Liver (tissue), 9 donors: ENCODE measurements around the gene GPN3. TPM values are rescaled to one million over a fixed set of nuclear protein-coding genes. Genes with fewer than 3 reads are reported as not detected.
"Not testable (repeated sequence)": the region's sequence is repeated elsewhere in the genome, so short reads cannot be mapped to it uniquely, and the experiment has no call there.

ENCODE experiments used
- DNase-seq: peaks from one replicate; pipeline ENCODE4 v3.0.0-alpha.2; 2017; ENCODE audit warnings: low spot score
- H3K27ac ChIP-seq, 2 donors: one replicate each; pipeline ENCODE4 v1.7.0; 2013; ENCODE audit warnings: inconsistent platforms in 2 of 2, low read length in 2 of 2, control low read depth in 1 of 2, low read depth in 1 of 2, mild to moderate bottlenecking in 1 of 2
- H3K27me3 ChIP-seq, 4 donors: one replicate each; pipeline versions ENCODE4 v1.6.1 to v1.7.0; 2013; ENCODE audit warnings: low read length in 3 of 4, inconsistent platforms in 1 of 4, mild to moderate bottlenecking in 1 of 4, moderate library complexity in 1 of 4; ENCODE audit not compliant: control insufficient read depth in 4 of 4, insufficient read depth in 4 of 4
- H3K36me3 ChIP-seq, 4 donors: one replicate each; pipeline versions ENCODE4 v1.6.1 to v1.7.0; 2013; ENCODE audit warnings: low read length in 3 of 4, mild to moderate bottlenecking in 3 of 4, low read depth in 1 of 4, moderate library complexity in 1 of 4; ENCODE audit not compliant: control insufficient read depth in 4 of 4, insufficient read depth in 3 of 4
- H3K4me1 ChIP-seq, 4 donors: one replicate each; pipeline versions ENCODE4 v1.6.1 to v1.7.0; 2013; ENCODE audit warnings: low read length in 3 of 4, mild to moderate bottlenecking in 3 of 4, moderate library complexity in 1 of 4; ENCODE audit not compliant: control insufficient read depth in 4 of 4, insufficient read depth in 4 of 4
- H3K4me3 ChIP-seq, 3 donors: one replicate each; pipeline versions ENCODE4 v1.6.1 to v1.7.0; 2013; ENCODE audit warnings: low read length in 3 of 3, control low read depth in 1 of 3, low read depth in 1 of 3, mild to moderate bottlenecking in 1 of 3
- H3K9ac ChIP-seq, 2 donors: one replicate each; pipeline ENCODE4 v1.7.0; 2013; ENCODE audit warnings: low read length in 2 of 2, mild to moderate bottlenecking in 2 of 2, moderate library complexity in 2 of 2, control low read depth in 1 of 2, low read depth in 1 of 2
- H3K9me3 ChIP-seq, 4 donors: one replicate each; pipeline versions ENCODE4 v1.6.1 to v1.7.0; 2013; ENCODE audit warnings: low read length in 3 of 4; ENCODE audit not compliant: control insufficient read depth in 4 of 4
- EGR1 ChIP-seq, 2 donors: IDR thresholded peaks; 2 replicates each; pipeline ENCODE4 v1.6.1; 2016 to 2018; ENCODE audit warnings: antibody characterized with exemption in 2 of 2, low read depth in 2 of 2
- FOXA2 ChIP-seq: IDR thresholded peaks from 2 replicates; pipeline ENCODE4 v1.6.1; 2016; ENCODE audit warnings: antibody characterized with exemption
- GABPA ChIP-seq, 2 donors: IDR thresholded peaks in 1 of 2; conservative IDR thresholded peaks in 1 of 2; 2 replicates each; pipeline ENCODE4 v1.6.1; 2016; ENCODE audit warnings: antibody characterized with exemption in 2 of 2, mild to moderate bottlenecking in 1 of 2, moderate library complexity in 1 of 2
- HNF4A ChIP-seq, 2 donors: conservative IDR thresholded peaks; 2 replicates each; pipeline ENCODE4 v1.6.1; 2016; ENCODE audit warnings: antibody characterized with exemption in 2 of 2, mild to moderate bottlenecking in 2 of 2
- HNF4G ChIP-seq: IDR thresholded peaks from 2 replicates; pipeline ENCODE4 v1.6.1; 2016; ENCODE audit warnings: antibody characterized with exemption
- JUND ChIP-seq, 2 donors: IDR thresholded peaks; 2 replicates each; pipeline ENCODE4 v1.6.1; 2016; ENCODE audit warnings: antibody characterized with exemption in 2 of 2
- MAX ChIP-seq: IDR thresholded peaks from 2 replicates; pipeline ENCODE4 v1.6.1; 2016; ENCODE audit warnings: antibody characterized with exemption
- RAD21 ChIP-seq, 2 donors: IDR thresholded peaks; 2 replicates each; pipeline ENCODE4 v1.6.1; 2016; ENCODE audit warnings: antibody characterized with exemption in 2 of 2, mild to moderate bottlenecking in 2 of 2
- REST ChIP-seq: IDR thresholded peaks from 2 replicates; pipeline ENCODE4 v1.6.1; 2016; ENCODE audit warnings: antibody characterized with exemption, mild to moderate bottlenecking
- RXRA ChIP-seq, 2 donors: IDR thresholded peaks; 2 replicates each; pipeline ENCODE4 v1.6.1; 2017 to 2018; ENCODE audit warnings: antibody characterized with exemption in 2 of 2, mild to moderate bottlenecking in 1 of 2
- SP1 ChIP-seq: IDR thresholded peaks from 2 replicates; pipeline ENCODE4 v1.6.1; 2018; ENCODE audit warnings: antibody characterized with exemption, mild to moderate bottlenecking
- YY1 ChIP-seq: IDR thresholded peaks from 2 replicates; pipeline ENCODE4 v1.6.1; 2016; ENCODE audit warnings: antibody characterized with exemption, mild to moderate bottlenecking
- WGBS: extraction: QIAGEN DNeasy Blood & Tissue Kit; methylation state at CpG from one replicate; pipeline ENCODE4 v1.1.7; 2013; 5-methylcytosine and 5-hydroxymethylcytosine counted together
- polyA plus RNA-seq, 2 donors: library from polyadenylated mRNA; stranded (reverse) in 1 of 2; unstranded in 1 of 2; fragments of 200-250 nt in 1 of 2; fragments of >200 nt in 1 of 2; fragmentation: Nextera tagmentation in 1 of 2; extraction: Ambion mirVana in 1 of 2; gene quantifications; one replicate each; pipeline versions ENCODE4 v1.2.1 to v1.2.3, GENCODE V29; 2013 to 2015
- total RNA-seq, 2 donors: library from RNA; depleted of rRNA; stranded (reverse); fragments of >200 nt; gene quantifications; one replicate each; pipeline ENCODE4 v1.2.3, GENCODE V29; 2014
- donor health status: healthy.
- donor health status: healthy.
- donor health status: healthy.
- donor health status: healthy.
- donor health status: healthy.

The GPN3 gene
- total and polyA plus RNA-seq, 4 donors = 13.4 to 47.2 (median 18.7) TPM

GRCh38 chr12:110466791-110467190 lies 1.3 kb downstream of the GPN3 start:
- H3K4me1 ChIP-seq = peaks cover 0 to 27% (median 21%) of the 10 kb centered on the region in 4 donors
- no peaks in the 10 kb centered on the region for H3K27me3 ChIP-seq
- TF ChIP-seq YY1 (no peak), HNF4G (no peak), RAD21 (IDR thresholded peaks at IDR 0.05) (no peak), JUND (IDR thresholded peaks at IDR 0.05) (no peak), MAX (no peak), FOXA2 (no peak), EGR1 (IDR thresholded peaks at IDR 0.05; ENCODE audit: low read depth in 2 of 2) (no peak), REST (no peak), SP1 (no peak), GABPA (IDR thresholded peaks at IDR 0.05 in 1 of 2, conservative IDR thresholded peaks at IDR 0.05 in 1 of 2) (no peak)
- no peak for DNase-seq
- no peak overlapping the region for H3K4me3 ChIP-seq
- WGBS = 68% methylated on average over 5 of the region's 5 CpGs
- H3K9me3 ChIP-seq = no peaks in the 10 kb centered on the region
- peaks cover 0 to 9% (median 6%) of the 10 kb centered on the region in 4 donors for H3K36me3 ChIP-seq
- H3K27ac ChIP-seq = no peak overlapping the region
- no peak overlapping the region for H3K9ac ChIP-seq

- H3K27me3 ChIP-seq, DNase-seq, H3K4me3 ChIP-seq, H3K9ac ChIP-seq, H3K9me3 ChIP-seq, H3K36me3 ChIP-seq, H3K27ac ChIP-seq: not testable (repeated sequence)
- H3K4me1 ChIP-seq = peaks cover 0 to 27% (median 21%) of the 10 kb centered on the region in 4 donors
- WGBS = 92% methylated on average over 11 of the region's 11 CpGs
Measured at GRCh38 chr12:110465765-110466164, 2.3 kb downstream of the GPN3 start.

GRCh38 chr12:110465024-110465423 lies 3.0 kb downstream of the GPN3 start:
- DNase-seq = no peak
- WGBS = 93% methylated on average over 2 of the region's 2 CpGs
- Histone ChIP-seq H3K9me3 (no peaks in the 10 kb centered on the region), H3K27ac (no peak overlapping the region), H3K36me3 (peaks cover 0 to 9% (median 7%) of the 10 kb centered on the region in 4 donors), H3K9ac (no peak overlapping the region), H3K4me1 (peaks cover 0 to 27% (median 21%) of the 10 kb centered on the region in 4 donors), H3K4me3 (no peak overlapping the region), H3K27me3 (no peaks in the 10 kb centered on the region)
- TF ChIP-seq HNF4G (no peak), HNF4A (conservative IDR thresholded peaks at IDR 0.05) (no peak), JUND (IDR thresholded peaks at IDR 0.05) (no peak), MAX (no peak), RXRA (IDR thresholded peaks at IDR 0.05) (no peak), YY1 (no peak)

- H3K27ac ChIP-seq, H3K4me3 ChIP-seq, H3K9me3 ChIP-seq, H3K27me3 ChIP-seq, H3K9ac ChIP-seq, H3K4me1 ChIP-seq, DNase-seq: not testable (repeated sequence)
- 94% methylated on average over 5 of the region's 5 CpGs for WGBS
- H3K36me3 ChIP-seq = peaks cover 0 to 16% (median 11%) of the 10 kb centered on the region in 4 donors
Measured at GRCh38 chr12:110461189-110461588, 6.9 kb downstream of the GPN3 start.
